Stimulated activated CD8-positive, alpha-beta memory T cell treated with anti-CD3 and anti-CD28 coated beads, Interleukin-15, amount 100 ng/mL, for 4 hours (primary cell): ENCODE measurements around the gene CFL2.
"Not testable (repeated sequence)": the region's sequence is repeated elsewhere in the genome, so short reads cannot be mapped to it uniquely, and the experiment has no call there.

ENCODE experiments used
- DNase-seq, 2 donors: peaks; one replicate each; pipeline ENCODE4 v3.0.0-alpha.2; 2020; ENCODE audit warnings: low read depth in 2 of 2

CFL2 gene

DNA sequence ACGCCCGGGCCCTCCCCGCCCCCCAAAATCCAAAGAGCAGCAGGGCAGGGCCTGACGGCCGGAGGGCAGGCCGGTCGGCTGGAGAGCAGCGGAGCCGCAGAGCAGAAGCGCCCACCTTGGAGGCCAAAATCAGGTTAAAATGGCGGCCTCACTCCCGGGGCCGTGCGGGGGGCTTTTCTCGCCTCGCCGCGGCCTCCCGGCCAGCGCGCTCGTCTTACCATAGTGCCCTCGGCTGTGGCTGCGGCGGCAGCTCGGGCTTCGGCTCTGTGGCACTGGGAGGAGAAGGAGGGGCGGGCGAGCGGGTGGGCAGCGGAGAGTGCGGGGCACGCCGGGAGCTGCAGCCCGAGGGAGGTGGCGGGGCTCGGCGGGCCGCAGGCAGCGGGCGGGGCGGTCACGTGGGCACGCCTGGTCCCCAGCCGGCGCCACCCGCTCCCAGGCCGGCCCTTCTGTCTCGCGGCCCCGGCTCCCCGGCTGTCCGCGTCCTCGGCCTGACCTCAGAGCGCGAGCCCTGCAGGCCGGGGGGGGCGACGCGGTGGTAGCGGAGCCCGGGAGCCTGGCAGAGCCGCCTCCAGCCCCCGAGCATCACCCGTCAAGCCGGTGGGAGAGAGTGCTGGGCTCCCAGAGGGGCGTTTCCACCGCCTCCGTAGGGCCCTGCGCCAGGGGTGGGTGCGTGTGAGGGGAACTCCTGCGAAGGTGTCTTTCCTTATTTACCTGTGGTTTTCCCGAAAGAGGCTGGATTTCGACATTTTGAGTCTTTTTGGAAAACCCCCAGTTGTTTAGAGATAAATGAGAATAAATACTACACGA lies at the start of gene CFL2:
TSS of gene CFL2 (minus strand) at position 274 of the 807 bp plus-strand sequence. CDS start at position 221, 53 bp downstream.
- peak; percentile 42 to 61 for DNase-seq

DNA sequence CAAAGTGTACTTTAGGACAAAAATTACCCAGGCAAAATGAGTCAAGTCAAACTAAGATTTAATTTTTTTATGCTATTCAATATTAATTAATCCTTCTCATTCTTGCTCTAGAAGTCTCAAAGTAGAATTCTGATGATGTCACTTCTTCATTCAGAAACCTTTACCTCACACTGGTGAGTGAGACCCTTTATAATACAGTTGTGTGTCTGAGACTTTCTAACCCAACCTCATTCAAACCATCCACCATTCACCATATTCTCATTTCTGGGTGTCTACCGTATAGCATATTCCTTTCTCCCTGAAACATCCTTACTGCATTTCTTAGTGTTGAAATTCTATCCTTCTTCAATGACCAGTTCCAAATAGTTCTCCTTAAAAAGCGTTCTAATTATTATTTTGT lies 40.8 kb upstream of the CFL2 start:
- no peak for DNase-seq

DNA sequence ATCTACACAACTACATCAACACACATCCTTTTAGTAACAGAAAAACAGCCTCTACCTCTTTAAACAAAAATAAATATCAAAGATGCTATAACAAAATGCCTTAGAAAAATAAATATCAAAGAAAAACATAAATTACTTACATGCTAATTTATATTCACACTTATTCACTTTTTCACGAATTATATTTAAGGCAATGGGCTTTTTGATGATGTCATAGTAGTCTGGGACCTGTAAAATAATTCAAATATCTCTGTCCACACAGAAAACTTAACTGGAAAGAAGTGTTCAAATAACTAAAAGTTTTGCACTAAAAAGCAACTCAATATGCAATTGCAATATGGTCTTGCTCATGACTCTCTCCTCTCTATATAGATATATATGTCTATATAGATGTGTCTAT lies 40.3 kb upstream of the CFL2 start:
- DNase-seq = no peak

DNA sequence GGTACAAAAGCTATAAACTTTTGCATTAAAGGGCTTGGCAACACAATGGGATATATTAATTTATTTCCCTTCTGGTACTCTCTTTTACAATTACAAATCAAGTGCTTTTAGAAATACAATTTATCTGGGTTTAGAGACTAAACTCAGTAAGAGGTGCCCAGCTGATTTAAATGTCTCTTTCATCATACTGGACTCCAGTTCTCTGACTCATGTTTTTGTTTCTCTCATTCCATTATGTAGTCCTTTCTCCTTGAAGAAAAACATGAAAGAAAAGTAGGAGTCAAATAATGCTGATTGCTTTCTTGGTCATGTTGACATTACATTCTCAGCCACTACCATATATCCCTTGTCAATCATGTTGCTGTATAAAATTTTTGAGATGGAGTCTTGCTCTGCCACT lies 36.3 kb upstream of the CFL2 start:
- DNase-seq = no peak

DNA sequence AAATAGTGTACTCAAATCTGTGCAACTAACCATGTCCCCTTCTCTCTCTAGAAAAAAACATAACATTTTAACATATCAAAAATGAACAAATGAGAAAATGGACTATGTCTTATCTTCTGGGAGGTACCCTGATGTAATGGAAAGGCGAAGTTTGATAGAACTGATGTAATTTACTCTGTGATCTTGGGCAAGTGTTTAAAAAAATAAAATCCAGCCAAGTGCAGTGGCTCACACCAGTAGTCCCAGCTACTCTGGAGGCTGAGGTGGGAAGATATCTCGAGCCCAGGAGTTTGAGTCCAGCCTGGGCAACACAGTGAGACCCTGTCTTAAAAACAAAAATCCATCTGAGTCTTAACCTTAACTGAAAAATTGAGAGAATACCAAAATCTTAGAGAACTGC lies 35.8 kb upstream of the CFL2 start:
- DNase-seq = no peak

DNA sequence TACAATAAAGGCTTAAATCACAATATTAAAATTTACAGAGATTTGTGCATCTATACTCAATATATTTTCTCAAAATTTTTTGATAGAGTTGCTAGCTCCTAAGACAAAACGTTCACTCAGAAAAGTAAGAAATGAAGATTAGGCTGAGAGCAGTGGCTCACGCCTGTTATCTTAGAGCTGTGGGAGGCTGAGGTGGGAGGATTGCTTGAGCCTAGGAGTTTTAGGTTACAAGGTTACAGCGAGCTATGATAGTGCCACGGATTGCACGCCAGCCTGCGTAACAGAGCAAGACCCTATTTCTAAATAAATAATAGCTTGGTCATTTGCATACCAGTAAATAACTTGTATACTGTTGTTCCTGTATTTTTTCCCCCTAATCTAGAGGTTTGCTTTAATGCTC lies 35.0 kb upstream of the CFL2 start:
- DNase-seq = no peak

DNA sequence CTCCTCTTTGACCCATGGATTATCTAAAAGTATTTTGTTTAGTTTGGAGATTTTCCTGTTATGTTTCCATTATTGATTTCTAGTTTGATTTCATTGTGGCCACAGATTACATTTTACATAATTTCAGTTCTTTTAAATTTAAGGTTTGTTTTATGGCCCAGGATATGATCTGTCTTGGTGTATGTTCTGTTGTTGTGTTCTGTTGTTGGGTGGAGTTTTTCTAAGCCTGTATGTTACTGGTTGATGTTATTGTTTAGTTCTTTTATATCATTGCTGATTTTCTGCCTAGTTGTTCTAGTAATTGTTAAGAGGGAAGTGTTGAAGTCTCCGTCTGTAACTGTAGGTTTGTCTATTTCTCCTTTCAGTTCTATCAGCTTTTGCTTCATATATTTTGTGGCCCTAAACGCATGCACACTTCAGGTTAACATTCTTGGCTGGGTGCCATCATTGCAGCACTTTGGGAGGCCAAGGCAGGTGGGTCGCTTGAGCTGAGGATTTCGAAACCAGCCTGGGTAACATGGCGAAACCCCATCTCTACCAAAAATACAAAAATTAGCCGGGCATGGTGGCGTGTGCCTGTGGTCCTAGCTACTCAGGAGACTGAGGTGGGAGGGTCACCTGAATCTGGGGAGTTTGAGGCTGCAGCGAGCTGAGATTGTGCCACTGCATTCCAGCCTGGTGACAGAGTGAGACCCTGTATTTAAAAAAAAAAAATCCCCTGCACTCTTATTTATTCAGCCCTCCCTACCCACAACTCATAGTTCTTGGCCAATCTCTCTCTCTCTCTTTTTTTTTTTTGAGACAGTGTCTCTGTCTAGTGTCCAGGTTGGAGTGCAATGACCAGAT lies 28.1 kb upstream of the CFL2 start:
- no peak for DNase-seq

DNA sequence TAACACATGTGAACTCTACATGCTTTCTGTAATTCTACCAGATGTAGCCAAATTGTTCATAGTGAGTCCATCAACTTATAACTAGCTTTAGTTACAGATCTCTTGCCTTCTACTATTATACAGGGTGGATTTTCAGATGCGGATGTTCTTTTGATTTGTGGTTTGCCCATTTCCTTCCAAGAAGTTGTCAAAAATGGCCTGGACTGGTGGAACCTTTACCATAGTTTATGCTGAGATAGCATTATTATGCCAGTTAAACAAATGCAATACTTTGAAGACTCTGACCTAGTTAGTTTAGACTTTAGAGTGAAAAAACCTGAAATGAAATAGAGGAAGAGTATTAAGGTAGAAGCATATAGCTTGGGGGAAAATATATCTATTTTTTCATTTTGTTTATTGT lies 27.4 kb upstream of the CFL2 start:
- no peak for DNase-seq

DNA sequence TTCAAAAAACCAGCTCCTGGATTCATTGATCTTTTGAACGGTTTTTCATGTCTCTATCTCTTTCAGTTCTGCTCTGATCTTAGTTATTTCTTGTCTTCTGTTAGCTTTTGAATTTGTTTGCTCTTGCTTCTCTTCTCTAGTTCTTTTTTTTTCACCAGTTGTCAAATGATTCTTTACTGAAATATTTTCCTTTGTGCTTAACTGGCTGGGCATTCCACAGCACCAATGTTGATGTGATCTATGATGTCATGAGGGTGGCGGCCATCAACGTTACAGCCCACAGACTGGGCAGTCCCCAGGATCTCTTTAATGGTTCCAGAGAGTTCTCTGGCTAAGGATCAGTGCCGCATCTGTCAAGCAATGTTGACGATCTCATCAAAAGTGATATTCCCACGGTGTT lies 25.7 kb upstream of the CFL2 start:
- not testable (repeated sequence) for DNase-seq

DNA sequence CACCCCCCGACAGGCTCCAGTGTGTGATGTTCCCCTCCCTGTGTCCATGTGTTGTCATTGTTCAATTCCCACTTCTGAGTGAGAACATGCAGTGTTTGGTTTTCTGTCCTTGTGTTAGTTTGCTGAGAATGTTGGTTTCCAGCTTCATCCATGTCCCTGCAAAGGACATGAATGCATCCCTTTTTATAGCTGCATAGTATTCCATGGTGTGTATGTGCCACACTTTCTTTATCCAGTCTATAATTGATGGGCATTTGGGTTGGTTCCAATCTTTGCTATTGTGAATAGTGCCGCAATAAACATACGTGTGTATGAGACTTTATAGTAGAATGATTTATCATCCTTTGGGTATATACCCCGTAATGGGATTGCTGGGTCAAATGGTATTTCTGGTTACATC lies 22.7 kb upstream of the CFL2 start:
- not testable (repeated sequence) for DNase-seq

DNA sequence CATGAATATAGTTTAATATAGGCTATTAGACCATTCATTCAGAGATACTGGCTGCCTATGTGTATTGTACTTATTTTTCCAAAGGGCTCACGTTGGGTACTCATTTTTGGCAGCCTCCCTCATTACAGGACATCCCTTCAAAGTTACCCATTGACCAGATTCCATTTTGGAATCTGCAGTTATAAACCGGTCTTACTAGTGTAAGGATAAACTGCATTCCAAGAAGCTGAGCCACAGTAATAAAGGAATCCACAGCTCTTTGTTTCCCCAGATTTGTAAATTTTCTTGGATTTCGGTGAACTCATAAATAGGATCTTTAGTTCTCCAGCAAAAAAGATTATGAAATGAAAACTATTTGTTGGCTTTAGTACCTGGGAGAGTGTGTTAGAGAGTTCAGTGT lies 18.9 kb upstream of the CFL2 start:
- no peak for DNase-seq

DNA sequence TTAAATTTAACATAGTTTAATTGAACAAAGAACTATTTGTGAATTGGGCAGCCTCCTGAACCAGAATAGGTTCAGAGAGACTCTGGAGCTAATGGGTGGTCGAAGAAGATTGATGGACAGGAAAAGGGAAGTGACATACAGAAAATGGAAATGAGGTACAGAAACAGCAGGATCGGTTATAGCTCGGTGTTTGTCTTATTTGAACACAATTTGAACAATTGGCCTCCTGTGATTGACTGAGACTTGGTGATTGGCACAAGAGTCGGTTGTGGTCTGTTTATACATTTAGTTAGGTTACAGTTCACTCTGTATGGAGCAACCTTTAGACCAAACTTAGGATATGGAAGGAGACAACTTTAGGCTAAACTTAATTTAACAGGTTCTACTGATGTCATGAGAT lies 18.4 kb upstream of the CFL2 start:
- no peak for DNase-seq

DNA sequence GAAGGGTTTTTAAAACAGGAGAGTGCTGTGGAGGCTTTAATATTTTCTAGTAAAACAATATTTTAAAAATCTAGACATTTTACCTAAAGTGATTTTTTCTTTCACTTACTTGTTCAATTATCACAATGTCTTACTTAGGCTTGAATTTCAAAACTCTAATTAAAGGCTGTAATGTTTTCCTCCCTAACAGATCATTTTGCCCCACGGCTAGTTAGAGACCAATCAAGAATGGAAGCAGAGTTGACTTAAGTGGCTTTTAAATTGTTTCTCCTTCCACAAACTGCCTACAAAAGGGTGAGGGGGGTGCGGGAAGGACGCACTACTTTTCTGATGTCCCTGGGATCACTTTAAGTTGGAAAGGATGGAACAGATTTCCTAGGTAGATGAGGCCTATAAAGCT lies 9.5 kb upstream of the CFL2 start:
- no peak for DNase-seq

DNA sequence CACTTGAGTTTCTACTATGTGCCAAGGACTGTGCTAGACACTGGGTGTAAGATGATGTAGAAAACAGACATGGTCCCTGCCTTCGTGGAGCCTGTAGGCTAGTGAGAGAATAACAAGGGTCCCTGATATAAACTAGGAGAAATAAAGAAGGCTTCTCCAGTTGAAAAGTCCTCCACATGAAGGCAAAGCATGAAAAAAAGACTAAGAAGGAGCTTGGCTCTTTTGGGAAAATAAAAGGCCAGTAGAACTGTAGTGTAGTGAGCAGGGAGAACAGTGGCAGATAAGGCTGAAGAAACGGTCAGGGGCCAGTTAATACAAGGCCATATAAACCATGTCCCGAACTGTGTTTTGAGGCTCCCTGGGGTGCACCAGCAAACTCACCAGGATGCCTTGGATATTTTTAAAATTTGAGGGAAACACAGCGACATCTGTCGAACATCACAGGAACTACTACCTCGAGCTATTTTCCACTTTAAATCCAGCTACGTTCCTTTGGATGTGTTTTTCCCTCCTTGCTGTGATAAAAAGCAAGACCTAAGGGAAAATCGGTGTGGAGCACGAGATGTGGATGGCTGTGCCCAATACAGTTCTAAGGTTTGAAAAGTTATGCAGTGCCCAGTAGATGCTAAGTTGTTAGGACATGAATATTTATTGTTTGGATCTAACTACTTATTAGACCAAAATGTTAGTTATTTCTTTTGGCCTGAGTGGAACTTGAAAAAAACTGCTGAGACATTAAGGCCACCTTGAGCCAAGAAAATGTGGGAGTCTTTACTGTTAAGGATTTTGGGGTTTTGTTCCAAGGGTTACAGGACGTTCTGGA lies 8.5 kb upstream of the CFL2 start:
- DNase-seq = no peak

DNA sequence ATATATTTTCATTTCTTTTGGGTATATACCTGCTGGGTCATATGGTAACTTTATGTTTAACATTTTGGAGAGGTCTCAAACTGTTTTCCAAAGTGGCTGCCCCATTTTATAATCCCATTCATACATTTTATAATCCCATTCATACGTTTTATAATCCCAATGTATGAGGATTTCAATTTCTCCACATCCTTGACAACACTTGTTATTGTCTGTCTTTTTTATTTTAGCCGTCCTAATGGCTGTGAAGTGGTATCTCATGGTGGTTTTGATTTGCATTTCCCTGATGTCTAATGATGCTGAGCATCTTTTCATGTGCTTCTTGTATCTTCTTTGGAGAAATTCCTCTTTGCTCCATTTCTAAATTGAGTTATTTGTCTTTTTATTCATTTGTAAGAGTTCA lies 6.7 kb upstream of the CFL2 start:
- no peak for DNase-seq

DNA sequence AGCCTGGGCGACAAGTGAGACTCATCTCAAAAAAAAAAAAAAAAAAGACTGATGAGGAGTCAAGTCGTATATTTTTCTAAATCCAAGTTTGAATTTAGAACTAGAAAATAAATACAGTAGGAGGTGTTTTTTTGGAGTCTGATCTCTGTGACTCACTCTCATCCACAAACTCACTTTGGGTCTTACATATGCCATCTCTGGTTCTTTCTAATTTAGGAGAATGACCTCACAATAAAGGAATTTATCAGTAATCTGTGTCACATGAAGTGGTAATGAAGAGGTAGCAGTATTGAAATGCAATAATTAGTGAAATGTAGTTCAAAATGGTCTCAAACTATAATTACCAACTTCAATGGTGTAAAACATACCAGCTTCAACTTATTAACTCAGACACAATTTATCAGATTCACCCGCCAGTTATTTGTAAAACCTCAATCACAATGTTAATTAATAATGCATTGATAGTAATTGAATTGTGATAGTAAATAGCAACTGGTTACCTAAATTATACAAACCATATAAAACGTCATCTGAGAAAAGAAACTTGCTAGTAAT lies 4.4 kb upstream of the CFL2 start:
- no peak for DNase-seq

DNA sequence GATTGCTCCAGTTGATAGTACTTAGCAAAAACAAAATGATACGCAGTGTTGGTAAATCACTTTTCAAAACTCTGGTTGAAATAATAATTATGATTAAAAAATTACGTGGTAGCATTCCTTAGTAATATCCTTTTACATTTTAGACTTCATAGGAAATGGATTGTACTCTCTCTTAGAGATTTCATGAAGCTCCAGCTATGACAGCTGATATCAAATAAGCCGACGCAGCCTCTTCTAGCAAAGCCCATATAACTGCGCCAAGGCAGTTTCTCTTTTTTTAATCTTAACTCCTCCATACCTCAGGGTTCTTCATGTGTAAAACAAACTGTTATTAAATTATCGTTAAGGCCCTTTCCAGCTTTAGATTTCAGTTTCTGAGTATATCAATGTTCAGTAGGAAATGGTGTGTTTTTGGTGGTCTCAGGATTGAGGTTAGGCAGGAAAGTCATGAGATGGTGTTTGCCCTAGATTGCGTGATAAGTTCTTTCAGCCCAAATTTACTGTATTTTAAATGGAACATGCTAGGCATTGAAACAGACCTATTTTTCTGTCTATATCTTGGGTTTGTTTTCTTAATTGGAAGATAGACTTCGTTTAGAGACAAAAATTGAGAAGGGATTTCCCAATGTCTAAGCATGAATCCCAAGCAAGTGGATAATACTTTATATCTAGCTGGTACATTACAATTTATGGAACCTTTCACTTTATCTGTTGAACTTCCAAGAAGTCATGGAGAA lies 902 bp upstream of the CFL2 start:
- DNase-seq = no peak

DNA sequence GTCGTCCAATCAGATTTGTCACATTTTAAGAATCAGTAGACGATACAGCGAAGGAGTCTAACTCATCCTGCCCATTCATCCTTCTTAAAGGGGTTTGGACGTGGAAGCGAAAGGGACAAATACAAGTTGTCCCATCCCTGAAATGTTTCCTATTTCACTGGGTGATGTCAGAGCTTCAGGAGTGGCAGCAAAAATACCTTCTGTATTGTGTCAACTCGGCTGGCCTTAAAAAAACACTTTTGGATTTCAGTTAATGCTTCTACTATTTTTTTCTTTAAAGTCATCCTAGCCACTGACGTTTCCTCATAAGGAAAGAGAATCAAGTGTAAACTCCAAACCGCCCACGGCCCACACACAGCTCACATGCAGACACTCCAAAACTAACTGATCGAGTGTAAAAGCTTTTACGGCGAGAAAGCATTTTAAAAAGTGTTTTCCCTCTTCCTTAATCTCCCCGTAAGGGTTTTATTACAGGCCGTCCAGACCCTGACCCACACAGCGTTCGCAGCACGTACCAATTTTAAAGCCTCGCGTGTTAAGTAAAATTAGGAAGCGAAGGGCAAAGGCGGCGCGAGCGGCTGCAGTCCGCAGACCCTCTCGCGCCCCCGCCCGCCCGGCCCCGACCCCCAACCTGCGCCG lies 593 bp downstream of the CFL2 start:
- no peak for DNase-seq

DNA sequence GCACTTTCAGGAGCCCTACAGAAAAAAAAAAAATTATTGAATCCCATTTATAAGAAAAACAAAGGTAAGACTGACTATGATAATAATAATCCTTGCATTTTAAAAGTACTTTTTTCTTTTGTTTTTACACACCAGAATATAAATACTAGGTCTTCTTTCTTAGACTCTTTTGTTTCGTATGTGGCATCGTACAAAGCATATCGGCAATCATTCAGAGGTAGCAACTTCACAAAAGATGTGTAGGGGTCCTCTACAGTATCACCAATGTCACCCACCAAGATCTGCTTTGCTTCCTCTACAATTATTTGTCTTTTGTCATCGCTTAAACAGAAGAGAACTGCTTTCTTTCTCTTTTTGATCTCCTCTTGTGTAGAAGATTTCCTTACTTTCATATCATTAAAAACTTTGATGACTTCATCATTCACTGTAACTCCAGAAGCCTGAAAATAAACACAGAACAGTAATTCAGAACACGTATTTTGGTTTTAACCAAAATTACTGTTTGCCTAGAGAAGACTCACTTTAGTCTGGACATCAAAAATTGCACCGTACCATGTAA lies 1.2 kb downstream of the CFL2 start:
- DNase-seq = no peak
